DOHH2 (cell line): ENCODE measurements around the gene ATP2A3.
A peak's percentile ranks its signal among the peaks of the same experiment; 100 is the strongest.

Source experiments
- H3F3A ChIP-seq: fragments of 200-600 bp; sonication (generic), shearing (Covaris generic); 2 replicates; pipeline ENCODE4 v1.6.0; 2016; ENCODE audit warnings: antibody characterized with exemption, mild to moderate bottlenecking; ENCODE audit not compliant: control insufficient read depth, insufficient read depth
- H3K27ac ChIP-seq: fragments of 200-600 bp; sonication (generic); 2 replicates; pipeline ENCODE4 v1.5.1; 2014; ENCODE audit warnings: low read depth, mild to moderate bottlenecking, low read length, moderate library complexity
- H3K27me3 ChIP-seq: fragments of 200-600 bp; sonication (generic); 2 replicates; pipeline ENCODE4 v1.6.1; 2014; ENCODE audit warnings: mild to moderate bottlenecking, low read length, mixed read lengths; ENCODE audit not compliant: control insufficient read depth
- H3K36me3 ChIP-seq: fragments of 200-600 bp; sonication (generic); 2 replicates; pipeline ENCODE4 v1.6.1; 2014; ENCODE audit warnings: mild to moderate bottlenecking, low read length, moderate library complexity, mixed read lengths; ENCODE audit not compliant: control insufficient read depth
- H3K4me1 ChIP-seq: fragments of 200-600 bp; sonication (generic); 2 replicates; pipeline ENCODE4 v1.6.1; 2014; ENCODE audit warnings: mild to moderate bottlenecking, low read length, mixed read lengths; ENCODE audit not compliant: control insufficient read depth
- H3K4me2 ChIP-seq: fragments of 200-600 bp; sonication (generic); 2 replicates; pipeline ENCODE4 v1.6.0; 2014; ENCODE audit warnings: mild to moderate bottlenecking, low read length, moderate library complexity
- H3K4me3 ChIP-seq: fragments of 200-600 bp; sonication (generic); 2 replicates; pipeline ENCODE4 v1.5.1; 2014; ENCODE audit warnings: mild to moderate bottlenecking, low read length, mixed read lengths
- H3K79me2 ChIP-seq: fragments of 200-600 bp; sonication (generic); 2 replicates; pipeline ENCODE4 v1.6.1; 2014; ENCODE audit warnings: mild to moderate bottlenecking, low read length, mixed read lengths; ENCODE audit not compliant: control insufficient read depth
- H3K9me2 ChIP-seq: fragments of 200-600 bp; sonication (generic); replicated peaks from 2 replicates; pipeline ENCODE4 v1.6.1; 2014; ENCODE audit warnings: mild to moderate bottlenecking, low read length, mixed read lengths; ENCODE audit not compliant: control insufficient read depth
- H3K9me3 ChIP-seq: fragments of 200-600 bp; sonication (generic); 2 replicates; pipeline ENCODE4 v1.6.1; 2014; ENCODE audit warnings: antibody characterized with exemption, low read length, mixed read lengths; ENCODE audit not compliant: control insufficient read depth, insufficient read depth
- H4K20me1 ChIP-seq: fragments of 200-600 bp; sonication (generic); 2 replicates; pipeline ENCODE4 v1.6.0; 2014; ENCODE audit warnings: low read depth, mild to moderate bottlenecking, antibody characterized with exemption, low read length, moderate library complexity; ENCODE audit not compliant: control insufficient read depth, insufficient read depth
- CTCF ChIP-seq: fragments of 200-600 bp; sonication (generic); IDR thresholded peaks from one replicate; pipeline ENCODE4 v1.5.1; 2014; ENCODE audit warnings: antibody characterized with exemption, mild to moderate bottlenecking, low read depth, low read length; ENCODE audit not compliant: poor library complexity, severe bottlenecking
- EZH2phosphoT487 ChIP-seq: fragments of 200-600 bp; sonication (generic); IDR thresholded peaks from 2 replicates; pipeline ENCODE4 v1.6.1; 2017; ENCODE audit warnings: borderline replicate concordance, mild to moderate bottlenecking, antibody characterized with exemption, low read length, moderate library complexity, mixed read lengths

The ATP2A3 gene

DNA sequence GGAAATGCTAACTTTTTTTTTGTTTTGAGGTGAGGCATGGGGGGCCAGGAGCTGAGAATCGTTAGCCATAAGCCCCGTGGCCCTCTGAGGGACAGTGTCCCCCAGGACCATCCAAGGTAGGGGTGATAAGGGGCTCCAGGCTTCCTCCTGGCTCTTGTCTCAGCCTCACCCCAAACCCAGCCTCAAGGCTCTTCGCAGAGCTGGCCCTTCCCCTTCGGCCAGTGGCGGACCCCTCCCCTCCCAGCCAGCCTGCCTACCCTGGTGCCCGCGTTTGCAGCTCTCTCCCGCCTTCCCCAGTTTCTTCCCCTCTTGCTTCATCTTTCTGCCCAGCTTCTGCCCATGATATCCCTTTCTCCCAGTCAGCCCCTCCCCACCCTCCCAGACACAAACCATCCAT lies 22.7 kb upstream of the ATP2A3 start:
- Histone ChIP-seq H3F3A (no peaks in the 10 kb centered on the region), H3K79me2 (no peaks in the 10 kb centered on the region), H3K4me3 (no peak overlapping the region), H3K27ac (no peak overlapping the region), H3K4me2 (peak overlapping the region; percentile 31), H3K27me3 (peaks cover 19% of the 10 kb centered on the region), H3K9me3 (no peaks in the 10 kb centered on the region), H3K4me1 (peaks cover 8% of the 10 kb centered on the region), H4K20me1 (no peaks in the 10 kb centered on the region), H3K9me2 (no peaks in the 10 kb centered on the region), H3K36me3 (no peaks in the 10 kb centered on the region)
- no peak for TF ChIP-seq CTCF
- TF ChIP-seq EZH2phosphoT487 = no peak

- peaks cover 19% of the 10 kb centered on the region for H3K27me3 ChIP-seq
- H3F3A ChIP-seq = no peaks in the 10 kb centered on the region
- H3K9me3 ChIP-seq = no peaks in the 10 kb centered on the region
- no peaks in the 10 kb centered on the region for H3K36me3 ChIP-seq
- no peak overlapping the region for H3K4me3 ChIP-seq
- H3K4me1 ChIP-seq = peaks cover 8% of the 10 kb centered on the region
- no peak overlapping the region for H3K27ac ChIP-seq
- TF ChIP-seq CTCF (no peak), EZH2phosphoT487 (no peak)
- H3K4me2 ChIP-seq = peak overlapping the region; percentile 31
- no peaks in the 10 kb centered on the region for H3K9me2 ChIP-seq
- no peaks in the 10 kb centered on the region for H3K79me2 ChIP-seq
- H4K20me1 ChIP-seq = no peaks in the 10 kb centered on the region
Measured at GRCh38 chr17:3986270-3986938, 22.2 kb upstream of the ATP2A3 start.

- Histone ChIP-seq H3K79me2 (no peaks in the 10 kb centered on the region), H3K36me3 (no peaks in the 10 kb centered on the region), H3F3A (no peaks in the 10 kb centered on the region), H3K4me2 (no peak overlapping the region), H3K9me3 (no peaks in the 10 kb centered on the region), H3K4me3 (no peak overlapping the region), H3K4me1 (peaks cover 8% of the 10 kb centered on the region), H3K27ac (no peak overlapping the region), H3K9me2 (no peaks in the 10 kb centered on the region), H4K20me1 (no peaks in the 10 kb centered on the region), H3K27me3 (peaks cover 19% of the 10 kb centered on the region)
- TF ChIP-seq CTCF (no peak), EZH2phosphoT487 (no peak)
Measured at GRCh38 chr17:3985846-3986245, 21.6 kb upstream of the ATP2A3 start.
